ENCODE measurements around the gene OR5AK2. TPM values are rescaled to one million over a fixed set of nuclear protein-coding genes. Genes with fewer than 3 reads are reported as not detected.
"Not testable (repeated sequence)": the region's sequence is repeated elsewhere in the genome, so short reads cannot be mapped to it uniquely, and the experiment has no call there.

Gene OR5AK2, protein sequence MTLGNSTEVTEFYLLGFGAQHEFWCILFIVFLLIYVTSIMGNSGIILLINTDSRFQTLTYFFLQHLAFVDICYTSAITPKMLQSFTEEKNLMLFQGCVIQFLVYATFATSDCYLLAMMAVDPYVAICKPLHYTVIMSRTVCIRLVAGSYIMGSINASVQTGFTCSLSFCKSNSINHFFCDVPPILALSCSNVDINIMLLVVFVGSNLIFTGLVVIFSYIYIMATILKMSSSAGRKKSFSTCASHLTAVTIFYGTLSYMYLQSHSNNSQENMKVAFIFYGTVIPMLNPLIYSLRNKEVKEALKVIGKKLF
- not detected in 2 replicates for total RNA-seq

DNA sequence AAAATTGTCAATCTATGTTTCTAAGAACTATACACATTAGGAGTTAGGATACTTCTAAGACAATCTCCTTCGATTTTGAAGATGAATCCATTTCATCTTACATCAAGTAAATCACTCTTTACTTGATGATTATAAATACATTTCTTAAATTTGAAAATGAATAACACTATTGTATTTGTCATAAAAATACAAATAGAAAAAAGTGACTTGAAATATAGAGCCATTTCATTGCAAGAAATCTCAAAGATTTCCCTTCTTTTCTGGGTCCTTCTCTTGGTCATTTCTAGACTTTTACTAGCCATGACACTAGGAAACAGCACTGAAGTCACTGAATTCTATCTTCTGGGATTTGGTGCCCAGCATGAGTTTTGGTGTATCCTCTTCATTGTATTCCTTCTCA lies at the start of gene OR5AK2:
Gene OR5AK2, plus strand, starts transcription at position 301 of the 400 bp plus-strand sequence. Its CDS starts 0 bp downstream, at position 301.
- no peak for DNase-seq (ENCODE audit: extremely low read depth, low read depth, low spot score)

DNA sequence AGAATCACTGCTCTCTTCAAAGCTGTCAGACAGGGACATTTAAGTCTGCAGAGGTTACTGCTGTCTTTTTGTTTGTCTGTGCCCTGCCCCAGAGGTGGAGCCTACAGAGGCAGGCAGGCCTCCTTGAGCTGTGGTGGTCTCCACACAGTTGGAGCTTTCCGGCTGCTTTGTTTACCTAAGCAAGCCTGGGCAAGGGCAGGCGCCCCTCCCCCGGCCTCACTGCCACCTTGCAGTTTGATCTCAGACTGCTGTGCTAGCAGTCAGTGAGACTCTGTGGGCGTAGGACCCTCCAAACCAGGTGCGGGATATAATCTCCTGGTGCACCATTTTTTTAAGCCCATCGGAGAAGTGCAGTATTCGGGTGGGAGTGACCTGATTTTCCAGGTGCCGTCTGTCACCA lies 43.2 kb upstream of the OR5AK2 start:
- not testable (repeated sequence) for DNase-seq (ENCODE audit: extremely low read depth, low read depth, low spot score)

DNA sequence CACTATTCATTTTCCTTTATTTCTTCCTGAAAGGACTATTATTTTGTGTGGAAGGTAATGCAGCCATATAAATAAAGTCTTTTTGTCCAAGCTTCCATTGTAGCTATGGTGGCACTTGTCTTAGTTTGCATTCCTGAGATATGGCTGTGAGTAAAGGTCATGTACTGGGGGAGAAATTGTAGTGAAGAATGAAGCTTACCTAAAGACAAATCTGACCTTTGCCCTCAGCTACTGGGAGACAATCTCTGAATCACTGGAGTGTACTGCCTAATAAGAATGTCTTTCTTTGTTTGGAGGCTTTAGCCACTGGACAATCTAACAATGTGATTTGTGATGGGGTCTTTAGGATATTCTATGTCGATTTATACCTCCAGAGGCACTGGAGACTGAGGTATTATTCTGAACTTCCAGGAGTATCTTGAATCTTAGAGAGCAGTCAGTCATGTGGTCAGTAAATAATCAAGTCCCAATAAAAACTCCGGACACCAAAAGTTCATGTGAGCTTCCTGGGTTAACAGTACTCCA lies 39.7 kb upstream of the OR5AK2 start:
- DNase-seq (ENCODE audit: extremely low read depth, low read depth, low spot score), result no peak

DNA sequence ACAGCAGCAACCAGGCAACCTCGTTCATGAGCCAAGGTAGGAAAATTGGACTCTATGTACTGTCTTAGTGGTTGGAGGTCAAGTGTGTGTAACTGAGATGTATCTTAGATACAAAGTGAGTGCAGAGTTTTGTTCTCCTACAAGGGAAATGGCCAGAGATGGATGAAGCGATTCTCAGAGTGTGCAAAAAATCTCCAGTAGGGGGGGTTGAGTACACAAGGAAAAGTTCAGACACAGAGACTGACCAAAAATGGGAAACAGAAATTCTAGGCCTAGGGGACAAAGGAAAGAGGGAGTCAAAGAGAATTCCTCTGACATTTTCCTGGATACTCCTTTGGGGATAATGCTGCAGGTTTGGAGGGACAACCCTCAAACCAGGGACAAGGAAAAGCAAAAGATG lies 38.2 kb upstream of the OR5AK2 start:
- no peak for DNase-seq (ENCODE audit: extremely low read depth, low read depth, low spot score)

DNA sequence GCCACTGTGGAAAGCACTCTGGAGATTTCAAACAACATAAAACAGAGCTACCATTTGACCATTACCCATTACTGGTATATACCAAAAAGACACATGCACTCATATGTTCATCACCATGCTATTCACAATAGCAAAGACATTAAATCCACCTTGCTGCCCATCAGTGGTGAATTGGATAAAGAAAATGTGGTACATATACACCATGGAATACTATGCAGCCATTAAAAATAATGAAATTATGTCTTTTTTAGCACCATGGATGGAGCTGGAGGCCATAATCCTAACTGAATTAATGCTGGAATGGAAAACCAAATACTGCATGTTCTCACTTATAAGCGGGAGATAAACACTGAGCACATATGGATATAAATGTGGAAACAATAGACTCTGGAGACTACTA lies 34.8 kb upstream of the OR5AK2 start:
- not testable (repeated sequence) for DNase-seq (ENCODE audit: extremely low read depth, low read depth, low spot score)

GRCh38 chr11:56961609-56962008 lies 27.1 kb upstream of the OR5AK2 start:
- DNase-seq (ENCODE audit: extremely low read depth, low read depth, low spot score), result no peak

GRCh38 chr11:56967726-56968125 lies 21.0 kb upstream of the OR5AK2 start:
- DNase-seq (ENCODE audit: extremely low read depth, low read depth, low spot score), result no peak

DNA sequence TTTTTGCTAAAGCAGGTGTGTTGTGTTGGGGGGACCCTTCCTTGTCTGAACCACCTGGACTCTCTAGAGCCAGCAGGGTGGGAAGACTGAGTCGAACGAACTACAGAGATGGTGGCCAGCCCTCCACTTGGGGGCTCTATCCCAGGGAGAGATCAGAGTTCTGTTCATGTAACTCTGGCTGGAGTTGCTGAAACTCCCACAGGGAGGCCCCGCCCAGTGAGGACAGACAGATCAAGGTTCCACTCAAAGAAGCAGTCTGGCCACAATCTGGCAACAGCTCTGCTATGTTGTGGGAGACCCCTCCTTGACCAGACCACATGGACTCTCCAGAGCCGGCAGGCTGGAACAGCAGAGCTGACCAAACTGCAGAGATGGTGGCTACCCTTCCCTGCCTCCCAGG lies 20.2 kb upstream of the OR5AK2 start:
- DNase-seq (ENCODE audit: extremely low read depth, low read depth, low spot score), result no peak

- no peak for DNase-seq (ENCODE audit: extremely low read depth, low read depth, low spot score)
These were observed 11.4 kb upstream of the OR5AK2 start for GRCh38 chr11:56977314-56977713.

GRCh38 chr11:56990702-56991101 lies 2.0 kb downstream of the OR5AK2 start:
- DNase-seq (ENCODE audit: extremely low read depth, low read depth, low spot score), result no peak

- DNase-seq (ENCODE audit: extremely low read depth, low read depth, low spot score), result no peak
These were observed 5.8 kb downstream of the OR5AK2 start for GRCh38 chr11:56994532-56994931.

- DNase-seq (ENCODE audit: extremely low read depth, low read depth, low spot score), result no peak
These were observed 13.1 kb downstream of the OR5AK2 start for GRCh38 chr11:57001674-57002401.

GRCh38 chr11:57008373-57008772 lies 19.7 kb downstream of the OR5AK2 start:
- no peak for DNase-seq (ENCODE audit: extremely low read depth, low read depth, low spot score)

DNA sequence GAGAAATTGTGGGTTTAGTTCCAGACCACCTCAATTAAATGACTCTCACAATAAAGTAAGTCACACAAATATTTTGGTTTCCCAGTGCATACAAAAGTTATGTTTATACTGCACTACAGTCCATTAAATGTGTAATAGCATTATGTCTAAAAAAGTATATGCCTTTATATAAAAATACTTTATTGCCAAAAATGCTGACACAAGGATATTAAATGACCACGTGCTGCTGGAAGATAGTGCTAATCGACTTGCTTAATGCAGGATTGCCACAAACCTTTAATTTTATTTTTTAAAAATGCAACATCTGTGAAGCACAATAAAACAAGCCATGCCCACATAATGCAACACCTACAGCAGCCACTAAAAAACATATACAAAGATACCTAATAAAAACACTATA lies 27.0 kb downstream of the OR5AK2 start:
- no peak for DNase-seq (ENCODE audit: extremely low read depth, low read depth, low spot score)

- no peak for DNase-seq (ENCODE audit: extremely low read depth, low read depth, low spot score)
These were observed 42.8 kb downstream of the OR5AK2 start for GRCh38 chr11:57031556-57031955.

Other genes with a start within 250 kb of the OR5AK2 start
- gene OR9G4, start 240.2 kb upstream of the OR5AK2 start, total RNA-seq, result not detected in 2 replicates
- 0.05 and 1.3 TPM in 2 replicates for gene LRRC55, start 193.0 kb downstream of the OR5AK2 start, total RNA-seq
- gene APLNR, start 248.3 kb downstream of the OR5AK2 start, total RNA-seq, result 0.10 and 0.76 TPM in 2 replicates